MG63 (cell line): ENCODE results near the gene EPHA8. TPM values are rescaled to one million over a fixed set of nuclear protein-coding genes. Genes with fewer than 3 reads are reported as not detected.

Experiments used
- DNase-seq: peaks from one replicate; pipeline ENCODE4 v3.0.0-alpha.2; 2020
- H3K27me3 ChIP-seq: fragments of 250-450 bp; sonication (Bioruptor Pico); 2 replicates; pipeline ENCODE4 v1.5.1; 2020; ENCODE audit warnings: mild to moderate bottlenecking, moderate library complexity
- H3K36me3 ChIP-seq: fragments of 250-450 bp; sonication (Bioruptor Pico); 2 replicates; pipeline ENCODE4 v1.5.1; 2020; ENCODE audit warnings: mild to moderate bottlenecking, moderate library complexity
- H3K4me3 ChIP-seq: fragments of 250-450 bp; sonication (Bioruptor Pico); 2 replicates; pipeline ENCODE4 v1.5.1; 2020; ENCODE audit warnings: mild to moderate bottlenecking, moderate library complexity
- H3K9me3 ChIP-seq: fragments of 250-450 bp; sonication (Bioruptor Pico); 2 replicates; pipeline ENCODE4 v1.5.1; 2020; ENCODE audit warnings: mild to moderate bottlenecking, moderate library complexity
- total RNA-seq: library from RNA; depleted of rRNA; stranded (reverse); fragments of >200 nt; shearing (Covaris generic); gene quantifications from 2 replicates; pipeline ENCODE4 v1.2.3, GENCODE V29; 2014; ENCODE audit warnings: low replicate concordance; rRNA removed

Gene EPHA8
- total RNA-seq, 1 experiment from 2014 or later = not detected

DNA sequence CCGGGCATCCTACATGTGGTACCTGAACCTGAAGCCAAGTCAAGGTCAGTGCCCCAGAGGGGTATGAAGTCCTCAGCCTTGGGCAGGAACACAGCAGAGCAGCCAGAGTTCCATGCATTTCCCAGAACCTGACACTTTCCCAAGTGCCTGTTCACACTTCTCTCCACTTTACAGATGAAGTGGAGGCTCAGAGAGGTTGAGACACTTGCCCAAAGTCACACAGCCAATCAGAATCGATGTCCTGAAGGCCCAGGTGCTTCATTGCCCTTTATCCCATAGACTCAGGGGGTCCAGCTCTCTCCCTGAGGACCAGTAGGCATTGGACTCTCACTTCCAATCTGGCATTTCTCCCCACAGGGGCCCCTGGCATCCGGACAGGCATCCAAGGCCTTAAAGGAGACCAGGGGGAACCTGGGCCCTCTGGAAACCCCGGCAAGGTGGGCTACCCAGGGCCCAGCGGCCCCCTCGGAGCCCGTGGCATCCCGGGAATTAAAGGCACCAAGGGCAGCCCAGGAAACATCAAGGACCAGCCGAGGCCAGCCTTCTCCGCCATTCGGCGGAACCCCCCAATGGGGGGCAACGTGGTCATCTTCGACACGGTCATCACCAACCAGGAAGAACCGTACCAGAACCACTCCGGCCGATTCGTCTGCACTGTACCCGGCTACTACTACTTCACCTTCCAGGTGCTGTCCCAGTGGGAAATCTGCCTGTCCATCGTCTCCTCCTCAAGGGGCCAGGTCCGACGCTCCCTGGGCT, 75.4 kb downstream of the EPHA8 start:
- DNase-seq = no peak
- Histone ChIP-seq H3K9me3 (no peaks in the 10 kb centered on the region), H3K4me3 (no peak overlapping the region), H3K27me3 (peaks cover 19% of the 10 kb centered on the region), H3K36me3 (no peaks in the 10 kb centered on the region)

DNA sequence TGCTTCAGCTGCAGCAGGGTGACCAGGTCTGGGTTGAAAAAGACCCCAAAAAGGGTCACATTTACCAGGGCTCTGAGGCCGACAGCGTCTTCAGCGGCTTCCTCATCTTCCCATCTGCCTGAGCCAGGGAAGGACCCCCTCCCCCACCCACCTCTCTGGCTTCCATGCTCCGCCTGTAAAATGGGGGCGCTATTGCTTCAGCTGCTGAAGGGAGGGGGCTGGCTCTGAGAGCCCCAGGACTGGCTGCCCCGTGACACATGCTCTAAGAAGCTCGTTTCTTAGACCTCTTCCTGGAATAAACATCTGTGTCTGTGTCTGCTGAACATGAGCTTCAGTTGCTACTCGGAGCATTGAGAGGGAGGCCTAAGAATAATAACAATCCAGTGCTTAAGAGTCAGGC, 76.0 kb downstream of the EPHA8 start:
- H3K4me3 ChIP-seq = no peak overlapping the region
- H3K9me3 ChIP-seq = no peaks in the 10 kb centered on the region
- H3K36me3 ChIP-seq = no peaks in the 10 kb centered on the region
- DNase-seq = peak; percentile 18
- H3K27me3 ChIP-seq = peaks cover 14% of the 10 kb centered on the region

DNA sequence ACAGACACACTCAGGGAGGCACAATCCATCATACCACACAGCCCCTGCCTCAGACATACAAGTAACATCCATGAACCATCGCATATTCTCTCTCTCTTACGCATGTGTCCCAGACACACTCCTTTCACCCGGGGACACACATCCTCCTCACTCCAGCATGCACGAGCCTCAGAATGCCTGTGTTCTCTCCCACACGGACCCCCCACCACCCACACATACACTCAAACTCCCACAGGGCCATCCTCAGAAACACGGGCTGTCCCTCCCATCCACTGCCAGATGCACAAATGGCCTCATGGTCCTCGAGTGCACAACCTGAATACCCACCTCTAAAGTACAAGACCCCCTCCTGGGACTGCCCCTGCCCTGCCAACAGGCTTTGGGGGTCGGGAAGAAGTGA, 78.0 kb downstream of the EPHA8 start:
- H3K27me3 ChIP-seq = no peaks in the 10 kb centered on the region
- no peaks in the 10 kb centered on the region for H3K9me3 ChIP-seq
- DNase-seq = no peak
- no peaks in the 10 kb centered on the region for H3K36me3 ChIP-seq
- H3K4me3 ChIP-seq = no peak overlapping the region

DNA sequence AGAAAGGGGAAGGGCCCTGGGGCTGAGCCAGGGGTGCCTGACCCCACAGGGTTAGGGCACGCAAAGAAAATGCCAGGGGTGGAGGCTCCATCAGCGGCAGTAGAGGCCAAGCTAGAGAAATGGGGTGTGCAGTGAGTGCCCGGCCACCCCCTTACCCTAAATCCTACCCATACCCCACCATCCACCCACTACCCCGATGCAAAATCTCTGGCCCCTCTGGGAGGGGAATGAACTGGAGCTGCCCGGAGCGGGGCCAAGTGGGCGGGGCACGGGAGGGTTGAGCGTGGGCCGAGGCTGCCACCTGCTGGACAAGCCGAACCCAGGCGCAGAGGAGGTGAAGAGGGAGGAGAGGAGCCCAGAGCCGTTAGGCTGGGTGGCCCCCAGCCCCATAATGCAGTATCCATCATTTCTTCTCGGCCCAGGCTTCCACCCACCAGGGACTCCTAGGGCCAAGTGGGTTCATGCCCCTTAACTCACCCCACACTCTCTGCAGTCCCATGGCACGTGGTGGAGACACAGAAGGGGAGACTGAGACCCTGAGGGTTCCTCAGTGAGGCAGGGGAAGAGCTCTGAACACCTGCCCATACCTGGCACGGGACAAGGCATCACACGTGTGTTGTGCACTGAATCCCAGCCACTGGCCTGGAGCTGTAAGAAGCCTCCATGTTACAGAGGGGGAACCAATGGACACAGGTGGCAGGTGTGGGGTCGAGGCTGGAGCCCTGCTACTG, 78.8 kb downstream of the EPHA8 start:
- DNase-seq = peak; percentile 69
- Histone ChIP-seq H3K36me3 (no peaks in the 10 kb centered on the region), H3K4me3 (no peak overlapping the region), H3K27me3 (no peaks in the 10 kb centered on the region), H3K9me3 (no peaks in the 10 kb centered on the region)

DNA sequence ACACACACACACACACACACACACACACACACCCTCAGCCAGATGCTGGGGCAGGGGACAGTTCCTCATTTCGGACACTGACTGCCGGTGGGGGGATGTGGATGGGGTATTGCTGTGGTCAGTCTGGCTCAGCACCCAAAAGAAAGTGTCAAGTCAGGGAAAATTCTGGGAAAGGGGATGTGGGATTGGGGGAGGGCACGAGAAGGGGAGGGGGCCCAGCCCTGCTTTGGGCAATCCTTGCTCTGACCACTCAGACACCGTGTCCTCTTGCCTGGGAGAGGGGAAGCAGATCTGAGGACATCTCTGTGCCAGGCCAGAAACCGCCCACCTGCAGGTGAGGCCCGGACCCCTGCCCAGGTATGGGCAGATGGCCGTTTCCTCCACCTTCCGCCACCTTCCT, 80.1 kb downstream of the EPHA8 start, which contains the start of gene C1QC:
Gene C1QC (plus strand): TSS at position 253 of the 400 bp plus-strand sequence. CDS start 391 bp downstream, outside the sequence.
- no peaks in the 10 kb centered on the region for H3K9me3 ChIP-seq
- H3K4me3 ChIP-seq = no peak within 1 kb of the TSS
- DNase-seq = no peak
- no peaks in the 10 kb centered on the region for H3K36me3 ChIP-seq
- no peaks in the 10 kb centered on the region for H3K27me3 ChIP-seq

DNA sequence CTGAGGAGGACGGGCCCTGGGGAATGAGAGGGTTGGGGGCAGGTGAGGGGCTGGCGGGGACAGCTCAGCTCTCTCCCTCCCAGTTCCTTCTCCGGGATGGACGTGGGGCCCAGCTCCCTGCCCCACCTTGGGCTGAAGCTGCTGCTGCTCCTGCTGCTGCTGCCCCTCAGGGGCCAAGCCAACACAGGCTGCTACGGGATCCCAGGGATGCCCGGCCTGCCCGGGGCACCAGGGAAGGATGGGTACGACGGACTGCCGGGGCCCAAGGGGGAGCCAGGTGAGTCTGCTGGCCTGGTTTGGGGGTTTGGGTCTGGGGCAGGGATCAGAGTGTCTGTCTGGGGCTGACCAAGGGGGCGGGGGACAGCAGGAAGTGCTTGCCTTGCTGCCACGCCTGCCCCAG, 80.6 kb downstream of the EPHA8 start:
- no peaks in the 10 kb centered on the region for H3K36me3 ChIP-seq
- no peak for DNase-seq
- H3K9me3 ChIP-seq = no peaks in the 10 kb centered on the region
- no peak overlapping the region for H3K4me3 ChIP-seq
- no peaks in the 10 kb centered on the region for H3K27me3 ChIP-seq

DNA sequence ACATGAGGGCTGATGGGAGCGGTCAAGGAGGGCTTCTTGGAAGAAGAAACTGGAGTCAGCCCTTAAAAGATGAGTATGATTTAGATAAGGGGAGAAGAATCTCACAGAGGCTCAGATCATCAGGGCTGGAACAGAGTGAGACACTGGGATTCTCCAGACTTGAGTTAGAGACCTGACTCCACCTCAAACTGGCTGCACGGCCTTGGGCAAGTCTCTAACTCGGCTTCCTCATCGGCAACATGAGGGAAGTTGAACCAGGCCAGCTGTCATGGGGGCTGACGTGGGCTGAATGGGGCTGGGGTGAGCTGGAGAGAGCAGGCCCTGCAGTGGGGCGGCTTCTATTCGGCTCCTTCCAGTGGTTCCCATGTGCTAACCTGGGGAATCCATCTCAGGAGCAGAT, 82.6 kb downstream of the EPHA8 start:
- H3K4me3 ChIP-seq = no peak overlapping the region
- no peaks in the 10 kb centered on the region for H3K9me3 ChIP-seq
- DNase-seq = no peak
- H3K36me3 ChIP-seq = no peaks in the 10 kb centered on the region
- no peaks in the 10 kb centered on the region for H3K27me3 ChIP-seq

DNA sequence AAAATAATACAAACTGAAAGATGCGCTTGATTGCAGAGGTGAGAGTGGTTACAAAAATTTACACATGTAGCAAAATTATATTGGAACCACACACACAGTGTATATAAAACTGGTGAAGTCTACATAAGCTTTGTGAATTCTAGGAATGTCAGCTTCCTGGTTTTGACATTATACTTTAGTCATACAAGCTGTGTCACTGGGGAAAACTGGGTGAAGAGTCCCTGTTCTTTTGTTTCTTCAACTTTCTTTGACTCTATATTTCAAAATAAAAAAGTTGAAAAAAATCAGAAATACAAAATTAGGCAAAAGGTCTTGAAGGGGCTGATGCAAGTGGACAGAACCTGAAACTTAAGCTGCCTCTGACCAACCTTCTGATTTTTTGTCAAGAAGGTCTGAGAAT, 83.1 kb downstream of the EPHA8 start:
- no peak overlapping the region for H3K4me3 ChIP-seq
- H3K27me3 ChIP-seq = no peaks in the 10 kb centered on the region
- DNase-seq = no peak
- H3K36me3 ChIP-seq = no peaks in the 10 kb centered on the region
- H3K9me3 ChIP-seq = no peaks in the 10 kb centered on the region

DNA sequence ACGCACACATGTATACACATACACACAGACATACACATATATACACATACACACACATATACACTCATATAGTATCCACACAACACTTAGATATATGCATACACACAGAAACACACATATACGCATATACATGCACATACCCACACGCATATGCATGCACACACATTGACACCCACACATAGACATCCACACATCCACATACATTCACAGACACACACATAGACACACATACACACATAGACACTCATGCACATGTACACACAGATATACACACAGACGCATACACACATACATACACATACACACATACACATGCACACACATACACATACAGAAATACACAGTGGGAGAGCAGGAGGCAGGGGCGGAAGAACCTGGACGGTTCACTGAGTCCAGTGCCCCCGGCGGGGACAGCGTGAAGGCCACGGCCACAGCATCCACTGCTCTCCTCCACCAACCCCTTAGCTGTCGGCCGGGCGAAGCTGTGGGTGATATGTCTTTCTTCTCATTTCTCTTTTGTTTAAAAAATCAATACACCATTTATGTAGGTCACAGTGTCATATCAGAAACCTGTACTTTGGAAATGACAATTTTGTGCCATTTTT, 86.9 kb downstream of the EPHA8 start:
- no peak for DNase-seq
- H3K27me3 ChIP-seq = peaks cover 7% of the 10 kb centered on the region; the same call in 1 of the 2 replicates
- no peaks in the 10 kb centered on the region for H3K9me3 ChIP-seq
- H3K4me3 ChIP-seq = no peak overlapping the region
- no peaks in the 10 kb centered on the region for H3K36me3 ChIP-seq

DNA sequence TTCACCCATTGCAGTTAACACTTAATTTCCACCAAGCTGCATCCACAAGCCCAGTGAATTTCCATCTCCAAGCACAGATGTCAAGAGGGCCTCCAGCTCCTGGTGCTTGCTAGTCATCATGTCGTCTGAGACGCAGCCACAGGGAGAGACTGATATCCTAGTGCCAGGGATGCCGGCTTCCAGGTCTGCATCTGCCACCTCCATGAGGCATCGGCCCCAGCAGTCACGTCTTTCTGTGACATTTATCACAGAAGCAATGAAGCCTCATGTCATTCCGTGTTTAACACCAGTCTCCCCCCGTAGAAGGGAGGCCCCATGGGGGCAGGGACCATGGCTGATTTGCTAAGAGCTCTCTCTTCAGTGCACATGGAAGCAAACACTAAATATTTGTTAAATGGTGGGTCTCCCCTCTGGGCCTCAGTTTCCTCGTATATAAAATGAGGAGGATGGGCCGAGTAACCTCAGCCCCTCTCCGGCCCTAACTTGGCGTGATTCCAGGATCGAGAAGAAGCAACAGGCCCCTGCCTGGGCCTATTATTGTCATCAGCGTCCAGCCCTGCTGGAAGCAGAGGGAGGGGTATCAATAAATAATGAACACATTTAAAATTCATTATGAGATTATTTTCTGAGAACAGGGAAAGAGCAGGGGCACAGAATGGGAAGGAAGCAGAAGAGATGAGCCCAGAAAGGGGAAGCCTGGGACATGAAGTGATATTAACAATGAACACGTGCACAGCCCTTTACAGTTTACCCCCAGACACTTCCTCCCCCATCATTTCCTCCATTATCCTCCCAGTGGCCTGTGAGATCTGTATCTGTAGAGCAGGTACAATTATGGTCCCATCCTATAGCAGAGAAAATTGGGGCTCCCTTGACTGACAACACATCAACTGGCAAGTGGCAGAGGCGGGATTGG, 88.9 kb downstream of the EPHA8 start:
- Histone ChIP-seq H3K9me3 (no peaks in the 10 kb centered on the region), H3K27me3 (peaks cover 19% of the 10 kb centered on the region), H3K36me3 (no peaks in the 10 kb centered on the region), H3K4me3 (no peak overlapping the region)
- DNase-seq = no peak

DNA sequence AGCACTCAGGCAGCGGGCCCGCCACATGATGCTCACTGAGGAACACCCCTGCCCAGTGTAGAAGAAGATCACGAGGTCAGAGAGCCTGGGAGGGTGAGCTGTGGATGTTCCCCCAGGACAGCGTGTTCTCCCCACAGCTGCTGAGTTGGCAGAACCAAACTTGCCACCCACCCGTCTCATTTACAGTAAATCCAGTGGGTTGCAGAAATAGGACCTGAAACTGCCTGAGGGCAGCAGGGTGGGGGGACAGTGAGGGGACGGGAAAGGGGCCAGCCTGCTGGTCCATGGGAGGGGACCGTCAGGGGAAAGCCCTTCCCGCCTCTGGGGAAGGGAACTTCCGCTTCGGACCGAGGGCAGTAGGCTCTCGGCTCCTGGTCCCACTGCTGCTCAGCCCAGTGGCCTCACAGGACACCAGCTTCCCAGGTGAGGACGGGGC, 89.6 kb downstream of the EPHA8 start, which contains the start of gene C1QB:
Gene C1QB (plus strand): TSS at position 356 of the 436 bp plus-strand sequence. CDS start 6,227 bp downstream, outside the sequence.
- Histone ChIP-seq H3K27me3 (peaks cover 23% of the 10 kb centered on the region), H3K9me3 (no peaks in the 10 kb centered on the region), H3K4me3 (no peak within 1 kb of the TSS), H3K36me3 (no peaks in the 10 kb centered on the region)
- DNase-seq = no peak

Other genes starting within 250 kb of the EPHA8 start
- gene ZBTB40, start 111.6 kb upstream of the EPHA8 start, total RNA-seq = 10.0 and 11.2 TPM in 2 replicates
- not detected in 2 replicates for gene C1QA, start 73.1 kb downstream of the EPHA8 start, total RNA-seq
- gene C1QC, start 80.1 kb downstream of the EPHA8 start, total RNA-seq = not detected in 2 replicates
- gene C1QB, start 89.7 kb downstream of the EPHA8 start, total RNA-seq = not detected in 2 replicates
- 19.6 TPM in 2 replicates for gene EPHB2, start 147.3 kb downstream of the EPHA8 start, total RNA-seq